Measurements from ENCODE around the gene FAM98C.

DNA sequence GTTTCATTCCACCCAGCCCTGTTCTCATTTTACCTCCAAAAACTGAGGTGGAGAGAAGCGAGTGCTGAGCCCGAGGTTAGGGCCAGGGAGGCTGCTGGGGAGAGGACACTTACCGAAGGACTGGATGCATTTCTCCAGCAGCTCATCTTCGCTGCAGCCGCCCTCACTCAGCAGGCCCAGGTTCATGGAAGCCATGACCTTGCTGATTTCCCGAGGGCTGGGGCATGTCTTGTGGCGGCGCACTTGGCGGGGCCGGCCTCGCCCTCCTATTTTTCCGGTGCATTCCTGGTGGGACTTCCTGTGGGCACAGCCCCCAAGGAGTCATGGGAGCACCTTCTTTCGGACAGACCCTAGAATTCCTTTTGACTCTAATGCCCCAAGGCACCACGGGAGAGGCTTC lies 19.0 kb downstream of the FAM98C start:
- no peak for TF ChIP-seq CTCF (IDR thresholded peaks at IDR 0.05; ENCODE audit: low read length)
- no peak for TF ChIP-seq EZH2 (optimal IDR thresholded peaks at IDR 0.05; ENCODE audit: low read depth, low read length)

Data from MM.1S (cell line).